B cell (primary cell): Measurements from ENCODE around the gene FADS2. TPM values are rescaled to one million over a fixed set of nuclear protein-coding genes. Genes with fewer than 3 reads are reported as not detected.

Experiments used
- ATAC-seq: fragments of 200-7000 bp; cut with Tn5 transposase; one replicate; pipeline ENCODE4 v1.10.0; 2021; ENCODE audit warnings: low read depth, mild to moderate bottlenecking, moderate number of reproducible peaks, moderate library complexity
- CTCF ChIA-PET: fragments of 350-600 bp; sonication (Branson Sonifier 250); formaldehyde crosslinking; loops from one replicate; lab custom pipeline; 2021; ENCODE audit warnings: antibody characterized with exemption, inconsistent platforms; lab: Charles Lee
- POLR2A ChIA-PET: fragments of 350-600 bp; sonication (Branson Sonifier 250); formaldehyde crosslinking; loops from one replicate; lab custom pipeline; 2021; ENCODE audit warnings: antibody characterized with exemption; lab: Charles Lee
- DNase-seq: peaks from one replicate; pipeline ENCODE4 v3.0.0; 2013
- H2AFZ ChIP-seq: 2 replicates; pipeline ENCODE4 v1.6.1; 2012; ENCODE audit warnings: mild to moderate bottlenecking, low read depth, low read length; ENCODE audit not compliant: insufficient read depth, poor library complexity, severe bottlenecking
- H3K27ac ChIP-seq, 2 donors: 1 replicate in 1 of 2; 2 replicates in 1 of 2; pipeline ENCODE4 v1.5.1; 2012 to 2013; ENCODE audit warnings: low read length in 2 of 2, mild to moderate bottlenecking in 2 of 2, moderate library complexity in 1 of 2
- H3K27me3 ChIP-seq, 4 experiments: fragments of 200-600 bp in 1 of 4; sonication (generic) in 1 of 4; replicated peaks in 1 of 4; 1 replicate in 2 of 4; 2 replicates in 2 of 4; pipeline versions ENCODE4 v1.6.1 to v1.7.0; 2013 to 2016; ENCODE audit warnings: low read length in 3 of 4, mild to moderate bottlenecking in 2 of 4, mixed read lengths in 1 of 4, moderate library complexity in 1 of 4; ENCODE audit not compliant: insufficient read depth in 4 of 4, control insufficient read depth in 3 of 4; ENCODE audit errors: control extremely low read depth in 1 of 4
- H3K36me3 ChIP-seq, 2 experiments: replicated peaks in 1 of 2; 1 replicate in 1 of 2; 2 replicates in 1 of 2; pipeline versions ENCODE4 v1.6.1 to v1.7.1; 2013; ENCODE audit warnings: low read length in 1 of 2; ENCODE audit not compliant: insufficient read depth in 2 of 2, control insufficient read depth in 1 of 2; ENCODE audit errors: control extremely low read depth in 1 of 2, extremely low read depth in 1 of 2
- H3K4me1 ChIP-seq, 2 donors: fragments of 200-600 bp in 1 of 2; sonication (generic) in 1 of 2; 1 replicate in 1 of 2; 2 replicates in 1 of 2; pipeline versions ENCODE4 v1.5.1 to v1.6.1; 2013 to 2017; ENCODE audit warnings: low read length in 2 of 2; ENCODE audit not compliant: control insufficient read depth in 2 of 2, insufficient read depth in 2 of 2
- H3K4me2 ChIP-seq: replicated peaks from 2 replicates; pipeline ENCODE3; 2012; ENCODE audit warnings: mild to moderate bottlenecking, low read depth, low read length; ENCODE audit not compliant: poor library complexity, severe bottlenecking
- H3K4me3 ChIP-seq, 5 experiments: fragments of 200-600 bp in 1 of 5; sonication (generic) in 1 of 5; 1 replicate in 3 of 5; 2 replicates in 2 of 5; pipeline versions ENCODE4 v1.5.1 to v1.7.0; 2011 to 2016; ENCODE audit warnings: low read length in 4 of 5, mild to moderate bottlenecking in 4 of 5, low read depth in 2 of 5, control low read depth in 1 of 5, moderate library complexity in 1 of 5; ENCODE audit not compliant: insufficient read depth in 1 of 5; ENCODE audit errors: control extremely low read depth in 1 of 5, extremely low read depth in 1 of 5
- H3K79me2 ChIP-seq: fragments of 200-600 bp; sonication (generic); one replicate; pipeline ENCODE4 v1.6.0; 2016; ENCODE audit warnings: low read length; ENCODE audit not compliant: control insufficient read depth, insufficient read depth
- H3K9ac ChIP-seq: fragments of 200-600 bp; sonication (generic); 2 replicates; pipeline ENCODE4 v1.6.1; 2017; ENCODE audit warnings: mild to moderate bottlenecking, low read length, moderate library complexity
- H3K9me3 ChIP-seq, 3 donors: one replicate each; pipeline versions ENCODE4 v1.6.1 to v1.7.1; 2013; ENCODE audit warnings: low read length in 2 of 3; ENCODE audit not compliant: control insufficient read depth in 2 of 3, insufficient read depth in 1 of 3; ENCODE audit errors: control extremely low read depth in 1 of 3
- H4K20me1 ChIP-seq: 2 replicates; pipeline ENCODE4 v1.6.0; 2012; ENCODE audit warnings: mild to moderate bottlenecking, low read length; ENCODE audit not compliant: insufficient read depth, control insufficient read depth, poor library complexity, severe bottlenecking
- H3K27ac Mint-ChIP-seq: one replicate; pipeline ENCODE4 v1.8.0; 2021; ENCODE audit warnings: mixed read lengths
- H3K27me3 Mint-ChIP-seq: one replicate; pipeline ENCODE4 v1.8.0; 2021; ENCODE audit warnings: mixed read lengths
- H3K4me1 Mint-ChIP-seq: one replicate; pipeline ENCODE4 v1.8.0; 2021; ENCODE audit warnings: mixed read lengths
- H3K4me3 Mint-ChIP-seq: one replicate; pipeline ENCODE4 v1.8.0; 2021; ENCODE audit warnings: mixed read lengths
- H3K9me3 Mint-ChIP-seq: one replicate; pipeline ENCODE4 v1.8.0; 2022; ENCODE audit warnings: mixed read lengths; ENCODE audit not compliant: insufficient read depth
- CTCF ChIP-seq: fragments of 200-600 bp; IDR thresholded peaks from one replicate; pipeline ENCODE4 v1.8.0; 2022; ENCODE audit warnings: antibody characterized with exemption, mild to moderate bottlenecking
- EZH2 ChIP-seq: IDR thresholded peaks from 2 replicates; pipeline ENCODE4 v1.6.1; 2012; ENCODE audit warnings: borderline replicate concordance, low read depth, mild to moderate bottlenecking, moderate library complexity, low read length; ENCODE audit not compliant: insufficient read depth, poor library complexity, severe bottlenecking
- WGBS: methylation state at CpG from one replicate; pipeline ENCODE4 v1.1.5; 2013; ENCODE audit warnings: missing lambda C conversion rate; ENCODE audit not compliant: insufficient coverage; 5-methylcytosine and 5-hydroxymethylcytosine counted together
- intact Hi-C: fragments of 100-400 bp; cut with micrococcal nuclease; formaldehyde crosslinking; loops from one replicate; pipeline ENCODE4 v1.10.0; 2022
- polyA plus RNA-seq: library from polyadenylated mRNA; depleted of rRNA; stranded (reverse); fragments of >200 nt; gene quantifications from 2 replicates; pipeline ENCODE4 v1.2.3, GENCODE V29; 2012
- total RNA-seq, 2 donors: library from RNA; stranded (reverse); fragments of 120-200 nt in 1 of 2; gene quantifications; 1 replicate in 1 of 2; 2 replicates in 1 of 2; pipeline versions ENCODE4 v1.2.3 to v1.2.4, GENCODE V29; 2013 to 2022

FADS2 gene
- total and polyA plus RNA-seq, 2 donors (not counting 1 experiment from before 2014, with no cell fraction given), result 1.5 to 5.9 TPM

- Mint-ChIP-seq H3K27me3 (no peaks in the 10 kb centered on the region), H3K4me1 (peaks cover 27% of the 10 kb centered on the region), H3K9me3 (no peaks in the 10 kb centered on the region), H3K27ac (no peak overlapping the region), H3K4me3 (no peak overlapping the region)
- Histone ChIP-seq H3K4me3 (no peak overlapping the region), H2AFZ (no peak overlapping the region), H3K4me1 (peaks cover 15 to 26% of the 10 kb centered on the region in 2 donors), H3K27me3 (no peaks in the 10 kb centered on the region), H3K9ac (no peak overlapping the region), H4K20me1 (peaks cover 11% of the 10 kb centered on the region), H3K79me2 (peaks cover 39% of the 10 kb centered on the region), H3K9me3 (no peaks in the 10 kb centered on the region), H3K36me3 (peaks cover 0 to 43% of the 10 kb centered on the region in 2 experiments), H3K27ac (no peak overlapping the region), H3K4me2 (no peak overlapping the region)
- intact Hi-C loops, result no loop called here
- no peak for DNase-seq
- no peak for TF ChIP-seq CTCF
- CTCF ChIA-PET, result interaction anchor here (0.8 to 2.7 kb wide), 5 partner anchors 9 to 320 kb away, joined by 3 to 24 read pairs (median 3); no protein-coding TSS in a partner anchor
- ATAC-seq, result no peak
- 77% methylated on average over 6 of the region's 9 CpGs for WGBS
- POLR2A ChIA-PET, result interaction anchor here (0.8 kb wide), 1 partner anchor 92 kb away, joined by 4 read pairs; no protein-coding TSS in a partner anchor
Observed at GRCh38 chr11:61787928-61788491, 40.1 kb upstream of the FADS2 start.

DNA sequence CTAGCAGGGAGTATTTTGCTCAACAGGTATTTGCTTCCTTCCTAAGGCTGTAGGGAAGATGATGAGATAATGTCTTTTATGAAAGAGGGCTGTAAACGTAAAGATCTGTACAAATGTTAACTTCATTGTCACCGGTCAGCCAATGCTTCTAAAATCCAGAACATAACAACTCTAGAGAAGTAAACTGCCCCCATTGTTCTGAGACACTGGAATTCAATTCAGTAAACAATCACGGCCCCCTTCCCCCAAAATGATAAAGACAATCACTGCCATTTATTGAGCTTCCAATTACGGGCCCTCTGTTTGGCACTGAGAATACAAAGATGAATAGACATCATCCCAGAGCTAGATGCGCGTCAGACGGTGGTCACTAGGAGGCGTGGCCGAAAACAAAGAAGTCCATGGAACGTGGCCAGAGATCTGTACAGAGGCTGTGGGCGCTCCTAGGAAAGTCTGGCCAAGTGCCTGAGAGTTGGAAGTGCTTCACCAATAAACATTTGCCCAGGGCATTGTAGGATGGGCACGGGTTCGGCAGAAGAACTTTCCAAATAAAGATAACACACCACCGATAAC lies 36.3 kb upstream of the FADS2 start:
- Mint-ChIP-seq H3K27ac (peak overlapping the region; percentile 97), H3K9me3 (no peaks in the 10 kb centered on the region), H3K4me3 (peak overlapping the region; percentile 93), H3K27me3 (no peaks in the 10 kb centered on the region), H3K4me1 (peaks cover 32% of the 10 kb centered on the region)
- 6% methylated on average over 14 of the region's 14 CpGs for WGBS
- peak overlapping the region; percentile 80 for H3K4me2 ChIP-seq
- intact Hi-C loops, result loop anchor here (1.0 to 5.0 kb wide), 6 partner anchors 25 to 880 kb away; partner anchors contain the start of genes FADS1 and TMEM109
- ATAC-seq (no peak), DNase-seq (no peak)
- no peaks in the 10 kb centered on the region for H4K20me1 ChIP-seq
- ChIA-PET POLR2A (interaction anchor here (1.9 kb wide), 1 partner anchor 332 kb away, joined by 6 read pairs; the partner anchor contains the start of gene INCENP), CTCF (interaction anchor here (0.6 to 3.8 kb wide), 6 partner anchors 9 to 515 kb away, joined by 3 to 32 read pairs (median 9); no protein-coding TSS in a partner anchor)
- no peaks in the 10 kb centered on the region for H3K9me3 ChIP-seq
- peak overlapping the region; percentile 99 for H2AFZ ChIP-seq
- peak overlapping the region; percentile 92 to 96 for H3K27ac ChIP-seq
- no peaks in the 10 kb centered on the region for H3K27me3 ChIP-seq
- peak overlapping the region; percentile 80 to 94 (median 88) for H3K4me3 ChIP-seq
- H3K9ac ChIP-seq, result peak overlapping the region; percentile 87
- no peak for TF ChIP-seq CTCF
- no peak for TF ChIP-seq EZH2
- peaks cover 11 to 25% of the 10 kb centered on the region in 2 donors for H3K4me1 ChIP-seq
- H3K79me2 ChIP-seq, result peaks cover 73% of the 10 kb centered on the region
- H3K36me3 ChIP-seq, result peaks cover 0 to 42% of the 10 kb centered on the region in 2 experiments
